ENCODE results near the gene MBD5.

The MBD5 gene

DNA sequence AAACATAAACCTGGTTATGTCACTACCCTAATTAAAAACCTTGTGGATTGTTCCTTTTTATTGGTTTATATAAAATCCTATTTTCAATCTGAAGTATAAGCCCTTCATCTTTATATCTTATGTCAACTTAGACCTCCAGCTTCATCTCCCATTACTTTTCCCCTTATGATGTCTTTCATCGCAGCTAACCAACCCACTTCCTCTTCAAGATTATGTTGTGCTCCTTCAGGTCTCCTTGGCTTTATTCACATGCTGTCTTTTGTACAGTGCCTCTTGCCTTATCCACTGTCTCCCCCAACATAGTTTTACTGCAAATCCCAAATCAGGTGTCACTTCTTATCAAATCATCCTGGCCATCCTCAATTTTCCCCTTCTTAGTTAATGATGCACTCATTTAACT lies 25.9 kb downstream of the MBD5 start:
- Histone ChIP-seq H3K14ac (ENCODE audit: low read length) (no peak overlapping the region), H3K27ac (ENCODE audit: low read depth, low read length) (no peak overlapping the region), H4K12ac (ENCODE audit: low read depth, low read length) (no peak overlapping the region), H4K8ac (ENCODE audit: low read depth, low read length) (no peak overlapping the region), H3K36me3 (ENCODE audit: control insufficient read depth in 1 of 2, insufficient read depth in 2 of 2, low read length in 2 of 2) (no peaks in the 10 kb centered on the region), H3K9me3 (ENCODE audit: insufficient read depth, low read depth, low read length) (no peaks in the 10 kb centered on the region), H3K4me1 (ENCODE audit: control insufficient read depth in 1 of 2, insufficient read depth in 2 of 2, low read length in 2 of 2) (no peaks in the 10 kb centered on the region), H3K18ac (ENCODE audit: low read length) (no peak overlapping the region), H2BK5ac (ENCODE audit: low read depth, low read length, poor library complexity) (no peak overlapping the region), H2BK12ac (ENCODE audit: low read length) (no peak overlapping the region), H3K23ac (ENCODE audit: low read length) (no peak overlapping the region), H3K4ac (ENCODE audit: low read depth, low read length) (no peak overlapping the region), H3K9ac (ENCODE audit: low read length) (no peak overlapping the region), H3K4me3 (ENCODE audit: low read depth, low read length) (no peak overlapping the region), H4K91ac (ENCODE audit: low read depth, low read length) (no peak overlapping the region), H3K4me2 (ENCODE audit: low read length) (no peak overlapping the region), H3K79me2 (ENCODE audit: control insufficient read depth, insufficient read depth, low read length, poor library complexity) (no peaks in the 10 kb centered on the region), H2BK120ac (ENCODE audit: insufficient read depth, low read length, poor library complexity) (no peak overlapping the region), H2AK5ac (ENCODE audit: low read length) (no peak overlapping the region), H3K79me1 (ENCODE audit: low read length) (no peaks in the 10 kb centered on the region), H3K27me3 (ENCODE audit: insufficient read depth, low read length) (no peaks in the 10 kb centered on the region), H2AFZ (ENCODE audit: insufficient read depth, low read length, poor library complexity) (no peak overlapping the region)
- no peak for DNase-seq
- no CpG with 5 or more reads among the region's 1 CpG for WGBS (ENCODE audit: extremely low coverage, insufficient coverage, insufficient read length)

DNA sequence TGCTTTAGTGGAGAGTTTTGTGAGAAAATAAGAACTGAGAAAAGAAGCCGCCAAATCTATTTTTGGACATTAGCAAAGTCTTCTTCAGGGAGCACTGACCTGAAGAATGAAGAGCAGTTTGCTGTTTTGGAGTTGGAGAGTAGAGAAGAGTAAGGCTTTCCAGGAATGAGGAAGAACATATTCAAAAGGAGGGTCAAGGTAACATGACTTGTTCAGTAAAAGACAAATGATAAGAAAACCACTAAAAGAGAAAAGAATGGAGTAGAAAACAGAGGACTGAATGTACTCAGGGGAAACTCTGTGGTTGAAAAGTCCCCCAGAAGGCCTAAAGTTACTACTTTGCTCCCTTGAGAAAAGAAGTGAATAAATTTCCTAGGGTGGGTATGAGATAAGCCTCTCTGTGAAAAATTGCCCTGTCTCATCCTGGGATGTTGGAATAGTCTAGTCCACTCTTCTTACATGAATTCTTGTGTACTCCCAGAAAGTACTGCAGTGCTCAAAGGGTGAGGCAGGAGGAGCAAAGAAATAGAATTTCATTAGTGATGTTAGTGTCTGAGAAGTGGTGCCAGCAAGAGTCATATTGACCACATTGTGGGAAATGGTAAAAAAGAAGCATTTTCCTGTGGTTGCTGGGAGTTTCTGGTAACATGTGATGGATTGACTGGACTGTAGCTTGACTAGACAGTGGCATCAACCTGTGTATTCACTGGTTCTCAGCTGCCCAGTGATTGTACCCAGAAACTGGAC lies 27.8 kb downstream of the MBD5 start:
- H4K8ac ChIP-seq (ENCODE audit: low read depth, low read length) = no peak overlapping the region
- H3K4me3 ChIP-seq (ENCODE audit: low read depth, low read length) = no peak overlapping the region
- H2BK120ac ChIP-seq (ENCODE audit: insufficient read depth, low read length, poor library complexity) = no peak overlapping the region
- no peak overlapping the region for H3K23ac ChIP-seq (ENCODE audit: low read length)
- H3K27ac ChIP-seq (ENCODE audit: low read depth, low read length) = no peak overlapping the region
- no peaks in the 10 kb centered on the region for H3K9me3 ChIP-seq (ENCODE audit: insufficient read depth, low read depth, low read length)
- H3K36me3 ChIP-seq (ENCODE audit: control insufficient read depth in 1 of 2, insufficient read depth in 2 of 2, low read length in 2 of 2) = no peaks in the 10 kb centered on the region
- H2BK12ac ChIP-seq (ENCODE audit: low read length) = no peak overlapping the region
- H3K4ac ChIP-seq (ENCODE audit: low read depth, low read length) = no peak overlapping the region
- DNase-seq = peak in 1 of 2 donors; percentile 16
- no peaks in the 10 kb centered on the region for H3K4me1 ChIP-seq (ENCODE audit: control insufficient read depth in 1 of 2, insufficient read depth in 2 of 2, low read length in 2 of 2)
- no peak overlapping the region for H2BK5ac ChIP-seq (ENCODE audit: low read depth, low read length, poor library complexity)
- H3K4me2 ChIP-seq (ENCODE audit: low read length) = no peak overlapping the region
- no CpG with 5 or more reads among the region's 1 CpG for WGBS (ENCODE audit: extremely low coverage, insufficient coverage, insufficient read length)
- no peak overlapping the region for H4K91ac ChIP-seq (ENCODE audit: low read depth, low read length)
- no peaks in the 10 kb centered on the region for H3K27me3 ChIP-seq (ENCODE audit: insufficient read depth, low read length)
- no peak overlapping the region for H2AK5ac ChIP-seq (ENCODE audit: low read length)
- no peak overlapping the region for H4K12ac ChIP-seq (ENCODE audit: low read depth, low read length)
- H3K79me2 ChIP-seq (ENCODE audit: control insufficient read depth, insufficient read depth, low read length, poor library complexity) = no peaks in the 10 kb centered on the region
- H3K18ac ChIP-seq (ENCODE audit: low read length) = no peak overlapping the region
- no peak overlapping the region for H2AFZ ChIP-seq (ENCODE audit: insufficient read depth, low read length, poor library complexity)
- H3K79me1 ChIP-seq (ENCODE audit: low read length) = no peaks in the 10 kb centered on the region
- no peak overlapping the region for H3K9ac ChIP-seq (ENCODE audit: low read length)
- no peak overlapping the region for H3K14ac ChIP-seq (ENCODE audit: low read length)

DNA sequence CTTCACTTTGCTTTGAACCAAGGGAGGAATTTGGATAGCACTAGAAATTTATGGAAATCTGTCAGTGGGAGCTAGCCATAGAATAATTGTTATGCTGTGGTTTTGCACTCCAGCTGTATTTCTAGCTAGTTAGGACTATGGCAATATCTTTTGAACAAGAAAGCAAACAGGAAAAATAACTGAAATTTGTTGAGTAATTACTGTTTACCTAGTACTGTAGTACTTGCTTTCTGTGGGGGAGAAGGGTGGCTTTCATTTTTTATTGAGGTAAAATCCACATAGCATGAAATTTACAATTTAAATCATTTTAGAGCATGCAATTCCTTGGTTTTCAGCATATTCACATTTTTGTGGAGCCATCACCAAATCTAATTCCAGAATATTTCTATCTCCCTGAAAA lies 28.4 kb downstream of the MBD5 start:
- H3K4me3 ChIP-seq (ENCODE audit: low read depth, low read length) = no peak overlapping the region
- no peak overlapping the region for H3K27ac ChIP-seq (ENCODE audit: low read depth, low read length)
- no peak overlapping the region for H2BK5ac ChIP-seq (ENCODE audit: low read depth, low read length, poor library complexity)
- no peak overlapping the region for H2AK5ac ChIP-seq (ENCODE audit: low read length)
- no peak overlapping the region for H4K12ac ChIP-seq (ENCODE audit: low read depth, low read length)
- no peaks in the 10 kb centered on the region for H3K9me3 ChIP-seq (ENCODE audit: insufficient read depth, low read depth, low read length)
- no peak overlapping the region for H3K23ac ChIP-seq (ENCODE audit: low read length)
- no peaks in the 10 kb centered on the region for H3K4me1 ChIP-seq (ENCODE audit: control insufficient read depth in 1 of 2, insufficient read depth in 2 of 2, low read length in 2 of 2)
- no peak overlapping the region for H2BK120ac ChIP-seq (ENCODE audit: insufficient read depth, low read length, poor library complexity)
- no peak overlapping the region for H3K9ac ChIP-seq (ENCODE audit: low read length)
- no peaks in the 10 kb centered on the region for H3K79me1 ChIP-seq (ENCODE audit: low read length)
- no peak for DNase-seq
- no peak overlapping the region for H2AFZ ChIP-seq (ENCODE audit: insufficient read depth, low read length, poor library complexity)
- H3K27me3 ChIP-seq (ENCODE audit: insufficient read depth, low read length) = no peaks in the 10 kb centered on the region
- H3K36me3 ChIP-seq (ENCODE audit: control insufficient read depth in 1 of 2, insufficient read depth in 2 of 2, low read length in 2 of 2) = no peaks in the 10 kb centered on the region
- H2BK12ac ChIP-seq (ENCODE audit: low read length) = no peak overlapping the region
- no peak overlapping the region for H4K8ac ChIP-seq (ENCODE audit: low read depth, low read length)
- H3K14ac ChIP-seq (ENCODE audit: low read length) = no peak overlapping the region
- no peak overlapping the region for H3K4ac ChIP-seq (ENCODE audit: low read depth, low read length)
- no peak overlapping the region for H3K4me2 ChIP-seq (ENCODE audit: low read length)
- H4K91ac ChIP-seq (ENCODE audit: low read depth, low read length) = no peak overlapping the region
- no peak overlapping the region for H3K18ac ChIP-seq (ENCODE audit: low read length)
- H3K79me2 ChIP-seq (ENCODE audit: control insufficient read depth, insufficient read depth, low read length, poor library complexity) = no peaks in the 10 kb centered on the region

DNA sequence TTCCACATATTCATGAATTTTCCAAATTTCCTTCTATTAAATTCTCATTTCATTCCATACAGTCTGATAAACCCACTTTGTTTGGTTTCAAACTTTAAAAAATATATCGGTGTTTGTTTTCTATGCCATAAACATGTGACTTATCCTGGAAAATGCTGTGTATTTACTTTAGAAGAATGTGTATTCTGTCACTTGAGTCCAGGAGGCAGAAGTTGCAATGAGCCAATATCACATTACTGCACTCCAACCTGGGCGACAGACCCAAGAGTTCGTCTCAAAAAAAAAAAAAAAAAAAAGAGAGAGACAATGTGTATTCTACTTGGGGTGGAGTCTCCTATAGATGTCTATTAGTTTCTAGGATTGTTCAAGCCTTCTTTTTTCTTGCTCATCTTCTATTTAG lies 31.8 kb downstream of the MBD5 start:
- no peak overlapping the region for H2AK5ac ChIP-seq (ENCODE audit: low read length)
- H3K79me2 ChIP-seq (ENCODE audit: control insufficient read depth, insufficient read depth, low read length, poor library complexity) = no peaks in the 10 kb centered on the region
- no peak overlapping the region for H3K14ac ChIP-seq (ENCODE audit: low read length)
- no peaks in the 10 kb centered on the region for H3K27me3 ChIP-seq (ENCODE audit: insufficient read depth, low read length)
- H2AFZ ChIP-seq (ENCODE audit: insufficient read depth, low read length, poor library complexity) = no peak overlapping the region
- WGBS (ENCODE audit: extremely low coverage, insufficient coverage, insufficient read length) = no CpG with 5 or more reads among the region's 3 CpGs
- H3K4me1 ChIP-seq (ENCODE audit: control insufficient read depth in 1 of 2, insufficient read depth in 2 of 2, low read length in 2 of 2) = no peaks in the 10 kb centered on the region
- no peaks in the 10 kb centered on the region for H3K36me3 ChIP-seq (ENCODE audit: control insufficient read depth in 1 of 2, insufficient read depth in 2 of 2, low read length in 2 of 2)
- H3K79me1 ChIP-seq (ENCODE audit: low read length) = no peaks in the 10 kb centered on the region
- H3K9me3 ChIP-seq (ENCODE audit: insufficient read depth, low read depth, low read length) = no peaks in the 10 kb centered on the region
- no peak overlapping the region for H3K23ac ChIP-seq (ENCODE audit: low read length)
- H3K4ac ChIP-seq (ENCODE audit: low read depth, low read length) = no peak overlapping the region
- no peak overlapping the region for H4K12ac ChIP-seq (ENCODE audit: low read depth, low read length)
- no peak overlapping the region for H4K8ac ChIP-seq (ENCODE audit: low read depth, low read length)
- no peak overlapping the region for H4K91ac ChIP-seq (ENCODE audit: low read depth, low read length)
- H3K4me2 ChIP-seq (ENCODE audit: low read length) = no peak overlapping the region
- H2BK12ac ChIP-seq (ENCODE audit: low read length) = no peak overlapping the region
- no peak overlapping the region for H3K27ac ChIP-seq (ENCODE audit: low read depth, low read length)
- H3K4me3 ChIP-seq (ENCODE audit: low read depth, low read length) = no peak overlapping the region
- no peak overlapping the region for H3K18ac ChIP-seq (ENCODE audit: low read length)
- H2BK5ac ChIP-seq (ENCODE audit: low read depth, low read length, poor library complexity) = no peak overlapping the region
- H2BK120ac ChIP-seq (ENCODE audit: insufficient read depth, low read length, poor library complexity) = no peak overlapping the region
- DNase-seq = no peak
- no peak overlapping the region for H3K9ac ChIP-seq (ENCODE audit: low read length)
